Fibroblast of villous mesenchyme (primary cell): ENCODE data around the gene UBE2V1. TPM values are rescaled to one million over a fixed set of nuclear protein-coding genes. Genes with fewer than 3 reads are reported as not detected.
"Not testable (repeated sequence)": the region's sequence is repeated elsewhere in the genome, so short reads cannot be mapped to it uniquely, and the experiment has no call there.

ENCODE experiments used
- DNase-seq: peaks from one replicate; pipeline ENCODE4 v3.0.0-alpha.2; 2010; ENCODE audit warnings: low read depth
- H3K4me3 ChIP-seq: 2 replicates; pipeline ENCODE4 v1.5.1; 2011; ENCODE audit warnings: low read depth, mild to moderate bottlenecking, low read length
- total RNA-seq: library from RNA; depleted of rRNA; stranded (reverse); fragments of >200 nt; gene quantifications from 2 replicates; pipeline ENCODE4 v1.2.3, GENCODE V29; 2012
- TF ChIP-seq, protein P1 (sequence below): IDR thresholded peaks from 2 replicates; pipeline ENCODE4 v1.5.1; 2012; ENCODE audit warnings: low read depth, mild to moderate bottlenecking, low read length; ENCODE audit not compliant: insufficient read depth

The UBE2V1 gene
- total RNA-seq, 1 donor = 88.1 TPM

DNA sequence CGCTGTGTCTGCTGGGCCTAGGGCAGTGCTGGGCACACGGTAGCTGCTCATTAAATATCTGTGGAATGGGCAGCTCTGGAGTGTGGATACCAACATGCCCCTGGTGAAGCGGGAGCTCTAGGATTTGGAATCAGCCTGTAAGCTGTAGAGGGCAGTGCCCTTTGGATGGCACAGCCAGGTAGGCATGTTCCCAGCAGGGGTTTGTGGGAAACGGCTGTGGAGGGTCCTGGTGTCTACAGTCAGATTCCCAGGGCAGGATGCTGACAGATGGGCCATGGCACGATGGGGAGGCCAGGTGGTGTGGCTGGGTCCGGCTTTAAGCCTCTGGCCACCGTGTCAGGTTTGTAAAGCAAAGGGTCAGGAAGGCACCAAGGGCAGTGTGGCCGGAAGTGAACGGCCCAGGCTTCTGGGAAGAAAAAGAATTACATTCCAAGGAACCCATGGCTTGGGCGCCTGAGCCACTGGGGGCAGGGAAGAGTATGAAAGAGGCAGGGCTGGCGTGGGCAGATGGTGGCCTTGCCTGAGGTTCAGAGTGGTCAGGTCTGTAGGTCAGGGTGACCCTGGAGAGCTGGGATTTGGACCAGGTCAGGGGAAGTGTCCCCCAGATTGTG lies 44.8 kb downstream of the UBE2V1 start:
- H3K4me3 ChIP-seq = no peak overlapping the region
- no peak for DNase-seq
- TF ChIP-seq, protein P1, sequence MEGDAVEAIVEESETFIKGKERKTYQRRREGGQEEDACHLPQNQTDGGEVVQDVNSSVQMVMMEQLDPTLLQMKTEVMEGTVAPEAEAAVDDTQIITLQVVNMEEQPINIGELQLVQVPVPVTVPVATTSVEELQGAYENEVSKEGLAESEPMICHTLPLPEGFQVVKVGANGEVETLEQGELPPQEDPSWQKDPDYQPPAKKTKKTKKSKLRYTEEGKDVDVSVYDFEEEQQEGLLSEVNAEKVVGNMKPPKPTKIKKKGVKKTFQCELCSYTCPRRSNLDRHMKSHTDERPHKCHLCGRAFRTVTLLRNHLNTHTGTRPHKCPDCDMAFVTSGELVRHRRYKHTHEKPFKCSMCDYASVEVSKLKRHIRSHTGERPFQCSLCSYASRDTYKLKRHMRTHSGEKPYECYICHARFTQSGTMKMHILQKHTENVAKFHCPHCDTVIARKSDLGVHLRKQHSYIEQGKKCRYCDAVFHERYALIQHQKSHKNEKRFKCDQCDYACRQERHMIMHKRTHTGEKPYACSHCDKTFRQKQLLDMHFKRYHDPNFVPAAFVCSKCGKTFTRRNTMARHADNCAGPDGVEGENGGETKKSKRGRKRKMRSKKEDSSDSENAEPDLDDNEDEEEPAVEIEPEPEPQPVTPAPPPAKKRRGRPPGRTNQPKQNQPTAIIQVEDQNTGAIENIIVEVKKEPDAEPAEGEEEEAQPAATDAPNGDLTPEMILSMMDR = no peak

DNA sequence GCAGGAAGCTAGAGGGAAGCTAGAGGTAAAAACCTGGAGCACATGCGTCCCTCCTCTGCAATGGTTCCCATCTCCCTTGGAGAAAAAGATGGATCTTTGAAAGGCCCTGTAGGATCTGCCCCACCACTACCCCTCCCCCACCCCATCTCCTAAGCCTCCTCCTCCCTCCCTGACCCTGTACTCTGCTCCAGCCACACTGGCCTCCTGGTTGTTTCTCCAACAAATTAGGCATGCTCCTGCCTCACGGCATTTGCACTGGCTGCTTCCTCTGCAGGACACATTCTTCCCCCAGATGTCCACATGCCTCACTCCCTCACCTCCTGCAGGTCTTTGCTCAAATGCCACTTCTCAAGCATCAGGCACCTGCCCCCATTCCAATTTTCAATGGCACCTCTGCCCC lies 45.5 kb downstream of the UBE2V1 start:
- no peak for DNase-seq
- H3K4me3 ChIP-seq = no peak overlapping the region
- TF ChIP-seq, protein P1 = no peak

DNA sequence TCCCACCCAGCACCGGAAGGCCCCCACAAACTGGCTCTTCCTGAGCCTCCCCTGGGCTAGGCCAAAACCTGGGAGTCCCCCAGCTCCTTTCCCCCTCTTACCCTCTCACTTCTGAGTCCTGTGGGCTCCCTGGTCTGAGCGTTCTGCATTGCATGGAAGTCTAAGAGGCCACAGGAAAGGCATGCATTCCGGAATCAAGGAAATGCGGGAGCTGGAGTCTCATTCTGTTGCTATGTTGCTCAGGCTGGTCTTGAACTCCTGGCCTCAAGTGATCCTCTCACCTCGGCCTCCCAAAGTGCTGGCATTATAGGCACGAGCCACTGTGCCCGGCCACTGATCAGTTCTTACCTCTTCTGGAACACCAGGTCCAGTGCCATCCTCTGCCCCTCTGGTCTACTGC lies 45.9 kb downstream of the UBE2V1 start:
- DNase-seq = no peak
- TF ChIP-seq, protein P1 = no peak

DNA sequence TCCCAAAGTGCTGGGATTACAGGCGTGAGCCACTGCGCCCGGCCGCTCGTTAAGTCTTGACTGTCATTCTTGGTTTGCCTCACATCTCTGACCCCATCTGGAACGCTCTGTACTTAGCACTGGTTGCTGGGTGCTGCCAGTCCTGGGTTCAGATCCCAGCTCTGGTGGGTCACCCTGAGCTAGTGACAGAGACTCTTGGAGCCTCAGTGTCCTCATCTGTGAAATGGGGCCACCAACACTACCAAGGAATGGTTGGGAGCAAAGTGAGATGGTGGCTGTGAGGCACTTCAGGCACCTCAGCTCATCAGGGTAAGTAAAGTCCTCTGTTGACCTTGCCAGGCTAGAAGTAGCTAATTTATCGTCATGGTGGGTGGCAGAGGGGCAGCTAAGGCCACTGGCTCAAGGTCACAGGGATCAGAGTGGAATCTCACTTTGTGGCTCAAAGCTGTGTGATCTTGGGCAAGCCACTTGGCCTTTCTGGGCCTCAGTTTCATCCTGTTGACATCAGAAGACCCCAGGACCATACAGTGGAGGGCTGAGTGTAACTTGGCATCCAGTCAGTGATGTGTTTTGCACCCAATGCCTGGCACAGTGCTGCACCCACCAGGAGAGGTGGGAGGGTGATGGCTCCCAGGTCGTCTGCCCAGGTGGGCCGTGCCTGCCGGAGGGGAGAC lies 46.7 kb downstream of the UBE2V1 start:
- TF ChIP-seq, protein P1 = no peak

More for the DNA sequence above, 45.9 kb downstream of the UBE2V1 start:
- no peak overlapping the region for H3K4me3 ChIP-seq

DNA sequence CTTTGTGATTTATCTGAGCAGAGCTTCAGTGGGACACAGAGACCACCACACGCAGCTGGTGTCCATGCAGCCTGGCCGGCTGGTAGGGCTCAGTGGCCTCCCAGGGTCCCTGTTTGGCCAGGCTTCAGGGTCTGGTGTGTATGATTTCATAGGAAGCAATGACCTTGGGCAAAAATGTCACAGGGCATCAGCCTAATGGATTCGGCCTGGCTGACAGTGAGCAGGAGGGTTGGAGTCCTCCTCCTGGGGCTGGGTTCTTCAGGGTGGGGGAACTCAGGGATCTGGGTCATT lies 47.7 kb downstream of the UBE2V1 start:
- TF ChIP-seq, protein P1 = no peak
- DNase-seq = no peak
- H3K4me3 ChIP-seq = no peak overlapping the region

More for the DNA sequence above, 46.7 kb downstream of the UBE2V1 start:
- DNase-seq = no peak
- H3K4me3 ChIP-seq = no peak overlapping the region

DNA sequence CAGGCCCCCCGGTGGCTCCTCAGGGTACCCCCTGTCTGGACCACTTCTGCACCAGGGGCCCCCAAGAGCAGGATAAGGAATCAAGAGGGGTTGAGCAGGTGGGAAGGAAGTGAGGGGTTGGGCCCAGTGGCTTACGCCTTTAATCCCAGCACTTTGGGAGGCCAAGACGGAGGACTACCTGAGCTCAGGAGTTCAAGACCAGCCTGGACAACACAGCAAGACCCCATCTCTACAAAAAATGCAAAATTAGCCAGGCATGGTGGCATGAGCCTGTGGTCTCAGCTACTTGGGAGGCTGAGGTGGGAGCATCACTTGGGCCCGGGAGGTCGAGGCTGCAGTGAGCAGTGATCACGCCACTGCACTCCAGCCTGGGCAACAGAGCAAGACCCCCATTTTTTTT lies 49.2 kb downstream of the UBE2V1 start:
- not testable (repeated sequence) for DNase-seq, H3K4me3 ChIP-seq

DNA sequence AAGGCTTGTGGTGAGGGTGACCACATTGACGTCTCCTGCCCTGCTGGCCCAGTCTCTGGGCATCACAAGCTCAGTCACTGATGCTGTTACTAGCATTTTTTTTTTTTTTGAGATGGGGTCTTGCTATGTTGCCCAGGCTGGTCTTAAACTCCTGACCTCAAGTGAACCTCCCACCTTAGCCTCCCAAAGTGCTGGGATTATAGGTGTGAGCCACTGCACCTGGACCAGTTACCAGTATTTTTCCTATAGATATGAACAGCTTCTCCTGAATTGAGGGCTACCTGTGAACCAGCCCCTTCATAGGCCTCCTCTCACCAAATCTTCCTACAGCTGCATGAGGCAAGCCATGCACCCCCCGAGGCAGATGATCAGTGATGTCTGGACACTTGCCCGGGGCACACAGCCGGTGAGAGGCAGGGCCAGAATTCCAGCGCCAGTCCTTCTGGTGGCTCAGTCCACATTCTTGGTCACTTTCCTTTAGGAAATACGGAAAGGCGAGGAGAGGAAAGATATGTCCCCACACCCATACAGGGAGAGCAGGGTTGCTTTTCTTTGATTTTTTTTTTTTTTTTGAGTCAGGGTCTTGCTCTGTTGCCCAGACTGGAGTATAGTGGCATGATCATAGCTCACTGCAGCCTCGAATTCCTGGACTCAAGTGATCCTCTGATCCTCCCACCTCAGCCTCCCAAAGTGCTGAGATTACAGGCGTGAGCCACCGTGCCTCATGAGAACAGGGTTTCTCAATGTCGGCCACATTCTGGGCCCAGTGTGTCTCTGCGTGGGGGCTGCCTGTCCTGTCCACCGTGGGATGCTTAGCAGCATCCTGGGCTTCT lies 50.7 kb downstream of the UBE2V1 start:
- TF ChIP-seq, protein P1 = no peak
- DNase-seq = no peak
- no peak overlapping the region for H3K4me3 ChIP-seq
